Measurements from ENCODE around the gene IRF2. TPM values are rescaled to one million over a fixed set of nuclear protein-coding genes. Genes with fewer than 3 reads are reported as not detected.

IRF2 gene
- total RNA-seq, 1 donor from 2014 or later: 44.0 TPM

GRCh38 chr4:184409911-184410692 lies 64.2 kb downstream of the IRF2 start:
- DNase-seq (no peak), ATAC-seq (no peak)
- no peak for TF ChIP-seq CTCF (IDR thresholded peaks at IDR 0.05)
- Histone ChIP-seq H3K36me3 (peaks cover 55% of the 10 kb centered on the region), H3K4me1 (peaks cover 41% of the 10 kb centered on the region), H3K27me3 (no peaks in the 10 kb centered on the region), H3K27ac (no peak overlapping the region), H3K4me3 (no peak overlapping the region), H3K9me3 (no peaks in the 10 kb centered on the region)
- intact Hi-C loops (cut with DNase I): no loop called here

GRCh38 chr4:184409502-184409901 lies 64.8 kb downstream of the IRF2 start:
- intact Hi-C loops (cut with DNase I): no loop called here
- Histone ChIP-seq H3K4me3 (no peak overlapping the region), H3K4me1 (peaks cover 40% of the 10 kb centered on the region), H3K9me3 (no peaks in the 10 kb centered on the region), H3K27me3 (no peaks in the 10 kb centered on the region), H3K27ac (no peak overlapping the region), H3K36me3 (peaks cover 57% of the 10 kb centered on the region)
- no peak for TF ChIP-seq CTCF (IDR thresholded peaks at IDR 0.05)
- DNase-seq (no peak), ATAC-seq (no peak)

GRCh38 chr4:184408684-184409081 lies 65.7 kb downstream of the IRF2 start:
- TF ChIP-seq CTCF (IDR thresholded peaks at IDR 0.05): no peak
- DNase-seq (no peak), ATAC-seq (no peak)
- Histone ChIP-seq H3K36me3 (peaks cover 63% of the 10 kb centered on the region), H3K4me3 (no peak overlapping the region), H3K9me3 (no peaks in the 10 kb centered on the region), H3K27ac (no peak overlapping the region), H3K4me1 (peaks cover 32% of the 10 kb centered on the region), H3K27me3 (no peaks in the 10 kb centered on the region)
- intact Hi-C loops (cut with DNase I): no loop called here

GRCh38 chr4:184408021-184408683 lies 66.2 kb downstream of the IRF2 start:
- no peak overlapping the region for H3K4me3 ChIP-seq
- no peaks in the 10 kb centered on the region for H3K9me3 ChIP-seq
- H3K27me3 ChIP-seq: no peaks in the 10 kb centered on the region
- no peak for DNase-seq
- H3K36me3 ChIP-seq: peaks cover 64% of the 10 kb centered on the region
- intact Hi-C loops (cut with DNase I): no loop called here
- peaks cover 26% of the 10 kb centered on the region for H3K4me1 ChIP-seq
- no peak for TF ChIP-seq CTCF (IDR thresholded peaks at IDR 0.05)
- no peak overlapping the region for H3K27ac ChIP-seq
- ATAC-seq: no peak

GRCh38 chr4:184406958-184407391 lies 67.4 kb downstream of the IRF2 start:
- no peak for TF ChIP-seq CTCF (IDR thresholded peaks at IDR 0.05)
- no peak overlapping the region for H3K4me3 ChIP-seq
- peak overlapping the region; percentile 7 for H3K27ac ChIP-seq
- H3K36me3 ChIP-seq: peaks cover 71% of the 10 kb centered on the region
- H3K27me3 ChIP-seq: no peaks in the 10 kb centered on the region
- intact Hi-C loops (cut with DNase I): no loop called here
- H3K9me3 ChIP-seq: no peaks in the 10 kb centered on the region
- ATAC-seq (no peak), DNase-seq (no peak)
- peaks cover 24% of the 10 kb centered on the region for H3K4me1 ChIP-seq

All from upper lobe of right lung (tissue), 1 donor.